NOMO-1 treated with dmso at 0.1 percent for 144 hours (cell line): ENCODE results near the gene PCDH7.

Source experiments
- DNase-seq: peaks from one replicate; lab custom pipeline; 2025; ENCODE audit not compliant: unreplicated experiment; lab: John Stamatoyannopoulos, UW

Gene PCDH7

DNA sequence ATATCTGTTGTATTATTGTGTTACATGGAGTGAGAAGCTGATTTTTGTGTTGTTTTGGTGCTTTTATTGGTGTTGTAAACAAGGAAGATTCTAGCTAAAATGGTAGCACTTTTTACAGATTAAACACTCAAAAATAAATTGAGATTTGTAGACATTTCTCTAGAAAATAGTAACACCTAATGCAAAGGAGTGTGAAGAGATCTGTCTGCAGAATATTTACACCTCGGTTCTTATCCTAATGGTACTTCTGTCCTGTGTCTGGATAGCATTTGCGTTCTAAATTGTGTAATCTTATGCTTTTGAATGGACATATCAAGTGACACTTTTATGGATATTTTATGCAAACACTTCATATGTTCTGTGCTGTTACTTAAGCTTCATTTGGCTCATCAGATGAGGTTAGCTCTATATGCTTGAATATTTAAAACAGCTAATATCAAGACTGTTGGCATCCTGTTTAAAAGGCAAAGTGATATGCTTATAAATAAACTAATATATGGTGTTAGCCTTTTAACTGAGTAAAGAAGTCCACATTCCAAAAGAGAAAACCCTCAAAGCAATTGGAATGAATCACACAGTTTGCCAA lies 6.0 kb downstream of the PCDH7 start:
- DNase-seq = no peak

DNA sequence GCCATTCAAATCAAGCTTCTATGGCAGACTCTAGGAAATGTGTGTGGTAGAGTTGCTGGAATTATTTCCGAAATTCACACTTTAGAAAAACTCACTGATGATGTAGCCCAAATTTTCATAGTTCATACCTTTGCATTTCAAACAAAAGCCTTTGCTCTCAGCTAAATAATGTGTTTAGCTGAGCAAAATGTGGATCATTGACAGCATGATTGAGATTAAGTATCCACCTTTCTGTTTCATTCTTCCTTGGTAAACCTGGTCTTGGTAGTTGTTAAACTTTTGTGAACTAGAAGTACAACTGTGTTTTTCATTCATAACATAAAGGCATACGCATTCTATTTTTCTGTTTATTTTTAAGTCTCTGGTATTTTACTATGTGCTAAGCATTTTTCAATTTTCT lies 7.2 kb downstream of the PCDH7 start:
- DNase-seq = no peak

- no peak for DNase-seq
Measured at GRCh38 chr4:30728311-30728710, 8.1 kb downstream of the PCDH7 start.

GRCh38 chr4:30743897-30744296 lies 23.7 kb downstream of the PCDH7 start:
- no peak for DNase-seq

DNA sequence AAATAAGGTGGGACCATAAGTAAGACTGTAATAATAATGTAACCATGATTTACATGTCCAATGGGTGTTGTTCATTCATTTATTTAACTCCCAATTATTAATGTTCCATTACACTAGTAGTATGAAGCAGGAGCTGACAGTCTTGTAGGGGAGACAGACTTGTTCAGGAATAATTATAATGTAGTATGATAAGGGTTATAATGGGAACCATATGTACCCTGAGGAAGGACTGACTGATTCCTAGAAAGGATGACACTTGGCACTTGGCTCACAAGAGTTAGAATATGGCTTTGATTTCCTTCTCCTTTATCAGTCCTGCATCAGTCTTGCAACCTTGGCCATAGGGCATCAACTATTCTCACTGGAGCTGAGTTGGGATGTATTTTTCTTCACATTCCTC lies 24.2 kb downstream of the PCDH7 start:
- no peak for DNase-seq

GRCh38 chr4:30744957-30745640 lies 24.9 kb downstream of the PCDH7 start:
- no peak for DNase-seq

DNA sequence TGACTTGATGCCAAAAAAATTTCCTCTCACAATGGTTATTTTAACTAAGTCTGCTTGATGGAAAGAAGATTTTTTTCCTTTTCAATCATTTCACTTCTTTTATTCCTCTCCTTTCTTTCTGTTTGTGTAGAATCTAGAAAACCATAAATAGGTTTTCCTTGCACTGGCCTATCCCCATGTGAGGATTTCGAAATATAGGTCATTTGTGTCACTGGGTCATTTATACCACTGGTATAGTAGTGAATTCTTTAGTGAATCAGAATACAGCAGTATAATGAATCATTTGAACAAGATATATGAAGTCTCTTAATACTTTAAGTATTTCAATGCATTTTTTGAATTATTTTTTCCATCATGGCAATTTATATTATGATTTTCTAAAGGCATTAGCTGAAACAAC lies 26.6 kb downstream of the PCDH7 start:
- DNase-seq = no peak

DNA sequence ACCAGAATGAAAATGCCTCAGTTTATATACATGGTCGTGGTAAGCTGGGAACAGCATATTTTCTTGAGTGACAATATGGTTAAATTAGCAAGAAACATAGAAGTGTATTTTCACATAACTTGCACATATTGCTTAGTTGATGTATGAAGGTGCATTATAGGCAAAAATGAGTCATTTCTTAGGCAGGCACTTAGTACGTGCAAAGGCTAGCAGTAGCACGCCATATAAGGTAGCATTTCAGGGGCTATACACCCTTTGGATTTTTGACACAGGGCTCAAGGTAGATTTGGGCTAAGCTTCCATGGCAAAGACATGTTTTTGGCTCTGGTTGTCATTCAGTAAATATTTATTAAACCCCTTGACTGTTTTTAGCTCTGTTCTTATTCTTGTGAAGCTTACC lies 33.1 kb downstream of the PCDH7 start:
- DNase-seq = no peak

GRCh38 chr4:30754021-30754420 lies 33.9 kb downstream of the PCDH7 start:
- DNase-seq = no peak

DNA sequence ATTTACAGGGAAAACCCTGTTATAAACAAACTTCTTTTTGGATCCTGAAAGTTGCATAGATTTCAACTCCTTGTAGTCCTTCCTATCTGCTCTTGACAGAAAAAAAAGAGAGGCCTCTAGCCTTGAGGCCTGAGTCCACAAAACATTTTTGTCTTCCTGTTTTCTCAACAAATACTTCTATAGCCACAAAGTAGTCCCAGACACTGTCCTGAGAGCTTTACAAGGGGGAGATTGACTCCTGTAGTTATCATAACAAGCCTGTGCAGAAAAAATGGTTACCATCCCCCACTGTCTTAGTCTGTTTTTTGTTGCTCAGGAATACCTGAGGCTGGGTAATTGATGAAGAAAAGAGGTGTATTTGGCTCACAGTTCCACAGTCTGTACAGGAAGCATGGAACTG lies 35.2 kb downstream of the PCDH7 start:
- no peak for DNase-seq

DNA sequence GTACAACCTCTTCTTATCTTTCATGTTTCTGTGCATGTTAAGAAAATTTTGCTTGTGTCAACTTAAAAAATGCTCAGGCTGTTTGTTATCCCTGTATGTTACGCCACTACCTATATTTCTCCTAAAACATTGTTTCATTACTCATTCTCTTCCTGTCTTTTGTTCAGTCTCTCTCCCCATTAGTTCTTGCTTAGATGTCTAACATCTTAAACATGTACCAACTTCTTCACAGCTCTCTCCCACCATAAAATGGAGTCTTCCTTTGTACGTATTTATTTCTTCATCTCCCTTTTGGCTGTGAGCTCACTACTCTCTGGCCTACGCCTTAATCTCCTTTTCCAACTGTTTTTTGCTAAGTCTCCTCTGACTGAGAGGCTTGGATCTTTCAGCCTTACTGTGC lies 36.4 kb downstream of the PCDH7 start:
- no peak for DNase-seq

GRCh38 chr4:30757357-30757756 lies 37.2 kb downstream of the PCDH7 start:
- no peak for DNase-seq

DNA sequence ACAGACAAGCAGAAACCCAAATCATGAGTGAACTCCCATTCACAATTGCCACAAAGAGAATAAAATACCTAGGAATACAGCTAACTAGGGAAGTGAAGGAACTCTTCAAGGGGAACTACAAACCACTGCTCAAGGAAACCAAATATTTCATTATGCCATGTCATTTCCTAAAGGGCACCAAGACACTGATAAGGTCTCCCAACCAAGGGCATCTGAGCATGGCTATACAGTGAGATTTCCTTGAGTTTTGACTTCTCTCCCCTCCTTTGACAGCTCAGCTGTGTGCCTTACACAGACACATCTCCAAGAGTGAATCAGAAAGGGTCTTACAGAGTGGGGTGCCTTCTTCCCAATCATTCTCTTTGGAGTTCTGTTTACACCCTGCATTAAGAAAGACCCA lies 40.4 kb downstream of the PCDH7 start:
- DNase-seq = no peak

GRCh38 chr4:30763321-30763727 lies 43.2 kb downstream of the PCDH7 start:
- no peak for DNase-seq

- no peak for DNase-seq
Measured at GRCh38 chr4:30765022-30765421, 44.9 kb downstream of the PCDH7 start.

DNA sequence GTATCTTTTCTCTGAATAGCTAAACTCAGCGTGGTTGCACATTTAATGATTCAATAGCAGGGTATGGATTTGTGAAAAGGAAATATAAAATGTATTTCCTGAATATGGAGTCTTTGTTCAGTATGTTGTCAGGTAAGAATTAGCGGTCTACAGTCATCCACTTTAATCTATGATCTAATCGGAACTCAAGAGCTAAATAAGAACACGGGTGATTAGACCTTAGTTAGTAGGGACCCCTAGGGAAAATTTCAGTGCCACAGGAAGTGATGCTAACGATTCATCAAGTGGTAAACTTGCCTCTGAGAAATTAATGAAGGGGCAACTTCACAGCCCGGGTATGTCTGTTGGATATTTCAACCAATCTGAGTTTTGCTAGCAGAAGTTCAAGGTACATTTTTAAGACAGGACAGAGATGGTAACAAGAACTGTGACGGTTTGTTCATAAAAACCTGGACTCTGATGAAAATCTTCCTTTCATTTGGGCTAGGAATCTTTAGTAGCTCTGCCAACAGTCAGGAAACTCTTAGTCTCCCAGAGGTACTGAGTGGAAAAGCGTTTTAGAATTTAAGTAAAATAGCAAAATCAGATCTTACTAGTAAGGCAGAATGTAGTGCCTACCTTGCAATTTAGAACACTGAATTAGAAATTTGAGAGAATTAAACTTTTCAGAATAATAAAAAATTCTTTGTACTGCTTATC lies 47.1 kb downstream of the PCDH7 start:
- DNase-seq = no peak

DNA sequence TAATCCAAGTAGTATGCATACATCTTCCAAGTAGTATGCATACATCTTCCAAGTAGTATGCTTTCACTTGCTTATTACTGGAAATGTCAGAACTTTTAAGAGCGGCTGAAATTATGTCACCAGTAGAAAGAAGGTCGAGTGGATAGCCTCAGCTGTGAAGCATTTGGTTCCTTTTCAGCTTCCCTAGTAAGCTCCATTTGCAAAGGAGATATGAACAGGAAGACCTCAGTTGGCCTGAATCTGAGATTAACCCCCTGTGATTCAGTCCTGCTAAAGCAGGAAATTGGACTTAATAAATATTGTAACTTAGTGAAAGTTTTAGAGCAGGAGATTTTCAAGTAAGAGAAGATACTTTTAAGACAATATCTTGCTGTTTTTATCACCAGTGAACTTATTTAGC lies 48.1 kb downstream of the PCDH7 start:
- no peak for DNase-seq

GRCh38 chr4:30769093-30769492 lies 48.9 kb downstream of the PCDH7 start:
- no peak for DNase-seq

- DNase-seq = no peak
Measured at GRCh38 chr4:30770049-30770549, 49.9 kb downstream of the PCDH7 start.

GRCh38 chr4:30770812-30771211 lies 50.6 kb downstream of the PCDH7 start:
- DNase-seq = no peak

DNA sequence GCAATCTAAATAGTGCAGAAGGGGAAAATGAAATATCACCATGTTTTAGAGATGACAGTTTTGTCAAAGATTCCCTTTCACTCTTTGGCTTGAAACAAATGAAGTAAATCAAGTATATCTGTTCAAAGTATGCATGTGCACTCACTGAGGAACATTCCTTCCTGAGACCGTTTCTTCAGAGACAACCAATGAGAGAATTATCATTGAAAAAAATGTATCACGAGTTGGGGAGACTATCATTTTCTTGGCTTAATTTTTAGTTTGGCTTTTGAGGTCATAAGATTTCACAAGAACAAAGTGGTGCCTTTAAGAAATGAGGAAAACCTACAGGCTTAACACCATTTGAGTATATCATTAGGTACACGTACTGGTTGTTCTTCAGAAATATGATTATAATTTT lies 56.3 kb downstream of the PCDH7 start:
- DNase-seq = no peak

GRCh38 chr4:30776921-30777415 lies 56.8 kb downstream of the PCDH7 start:
- no peak for DNase-seq
